Naive thymus-derived CD8-positive, alpha-beta T cell (primary cell): ENCODE results near the gene CUEDC2. TPM values are rescaled to one million over a fixed set of nuclear protein-coding genes. Genes with fewer than 3 reads are reported as not detected.
A peak's percentile ranks its signal among the peaks of the same experiment; 100 is the strongest.

Experiments
- ATAC-seq, 2 donors: fragments of 150-1000 bp; cut with Tn5 transposase in 1 of 2; sonication (Bioruptor Pico), chemical (Tn5 transposase) in 1 of 2; 1 replicate in 1 of 2; 2 replicates in 1 of 2; pipeline ENCODE4 v1.10.0; 2021; ENCODE audit warnings: mild to moderate bottlenecking in 2 of 2, moderate library complexity in 2 of 2
- POLR2A ChIA-PET: fragments of 350-600 bp; sonication (Branson Sonifier 250); formaldehyde crosslinking; loops from one replicate; lab custom pipeline; 2021; ENCODE audit warnings: antibody characterized with exemption; lab: Charles Lee
- DNase-seq, 10 donors: peaks; one replicate each; pipeline versions ENCODE4 v3.0.0 to v3.0.0-alpha.2; 2020 to 2022
- H3K27ac Mint-ChIP-seq, 10 donors: one replicate each; pipeline ENCODE4 v1.8.0; 2020 to 2022; ENCODE audit warnings: mild to moderate bottlenecking in 10 of 10, mixed read lengths in 10 of 10, moderate library complexity in 4 of 10, inconsistent platforms in 1 of 10
- H3K27me3 Mint-ChIP-seq, 5 donors: one replicate each; pipeline ENCODE4 v1.8.0; 2021 to 2022; ENCODE audit warnings: mixed read lengths in 5 of 5
- H3K36me3 Mint-ChIP-seq, 3 donors: one replicate each; pipeline ENCODE4 v1.8.0; 2020 to 2022; ENCODE audit warnings: mixed read lengths in 3 of 3, mild to moderate bottlenecking in 2 of 3, inconsistent platforms in 1 of 3
- H3K4me1 Mint-ChIP-seq, 4 donors: one replicate each; pipeline ENCODE4 v1.8.0; 2021 to 2022; ENCODE audit warnings: mixed read lengths in 4 of 4
- H3K4me3 Mint-ChIP-seq, 10 donors: one replicate each; pipeline ENCODE4 v1.8.0; 2020 to 2022; ENCODE audit warnings: mild to moderate bottlenecking in 10 of 10, mixed read lengths in 10 of 10, moderate library complexity in 6 of 10, inconsistent platforms in 1 of 10
- H3K9me3 Mint-ChIP-seq, 9 donors: one replicate each; pipeline ENCODE4 v1.8.0; 2020 to 2022; ENCODE audit warnings: mixed read lengths in 9 of 9, mild to moderate bottlenecking in 3 of 9, inconsistent platforms in 1 of 9, moderate library complexity in 1 of 9
- polyA plus RNA-seq, 3 donors: library from polyadenylated mRNA; unstranded; fragments of 300-500 nt; fragmentation: Illumina TruSeq; gene quantifications; one replicate each; pipeline ENCODE4 v1.2.3, GENCODE V29; 2021
- total RNA-seq, 8 experiments: library from RNA in 2 of 8; stranded (reverse) in 2 of 8; gene quantifications; one replicate each; pipeline ENCODE4 v1.2.3 and lab custom pipeline; 2021 to 2026

CUEDC2 gene
- total and polyA plus RNA-seq, 5 experiments from 2014 or later, result 36.5 to 76.9 (median 60.6) TPM

DNA sequence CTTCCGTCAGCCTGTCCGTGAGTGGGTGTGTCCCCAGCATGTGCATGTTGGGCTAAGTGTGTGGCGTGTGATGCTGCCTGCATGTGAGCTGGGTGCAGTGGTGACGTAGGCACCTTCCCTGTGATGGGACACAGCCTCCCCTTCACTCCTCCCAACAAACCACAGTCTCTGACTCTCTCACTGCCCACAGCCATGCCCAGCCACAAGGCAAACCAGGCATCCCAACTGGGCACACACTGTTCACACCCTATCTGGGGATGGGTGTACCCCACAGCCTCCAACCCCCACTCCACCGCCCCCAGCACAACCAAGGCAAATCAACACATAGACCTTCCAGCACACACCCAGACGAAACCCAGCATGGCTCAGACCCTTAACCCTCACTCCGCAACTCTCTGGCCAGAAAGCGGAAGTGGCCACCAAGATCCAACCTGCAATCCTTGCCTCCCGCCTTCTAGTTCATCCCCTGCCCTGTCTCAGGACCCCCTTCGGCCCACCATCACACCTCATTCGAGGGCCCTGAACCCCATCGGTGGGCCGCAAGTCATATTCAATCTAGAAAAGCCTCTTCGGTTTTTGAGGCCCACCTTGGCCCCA is 24.1 kb downstream of the CUEDC2 start:
- peaks cover 0 to 25% (median 0%) of the 10 kb centered on the region in 5 donors for H3K27me3 Mint-ChIP-seq
- H3K9me3 Mint-ChIP-seq, result no peaks in the 10 kb centered on the region
- H3K27ac Mint-ChIP-seq, result peak overlapping the region; percentile 64 to 96 (median 88)
- ATAC-seq (peak in 1 of 2 donors; percentile 32), DNase-seq (peak in 4 of 10 donors; percentile 26 to 66 (median 40))
- POLR2A ChIA-PET, result interaction anchor here (0.6 to 1.4 kb wide), 4 partner anchors 9 to 24 kb away, joined by 3 to 7 read pairs (median 4); partner anchors contain the start of gene CUEDC2
- no peaks in the 10 kb centered on the region for H3K36me3 Mint-ChIP-seq
- H3K4me1 Mint-ChIP-seq, result peaks cover 28 to 56% (median 38%) of the 10 kb centered on the region in 4 donors
- peak overlapping the region; percentile 71 to 89 (median 79) for H3K4me3 Mint-ChIP-seq

GRCh38 chr10:102407425-102408130 is 24.8 kb downstream of the CUEDC2 start:
- Mint-ChIP-seq H3K27ac (peak overlapping the region in 9 of 10 donors; percentile 80 to 96 (median 91)), H3K9me3 (no peaks in the 10 kb centered on the region), H3K27me3 (peaks cover 0 to 21% (median 0%) of the 10 kb centered on the region in 5 donors), H3K4me3 (peak overlapping the region; percentile 9 to 89 (median 74)), H3K36me3 (no peaks in the 10 kb centered on the region), H3K4me1 (peaks cover 28 to 49% (median 32%) of the 10 kb centered on the region in 4 donors)
- ATAC-seq (no peak), DNase-seq (no peak)
- POLR2A ChIA-PET, result interaction anchor here (0.5 to 1.4 kb wide), 8 partner anchors 9 to 74 kb away, joined by 3 to 7 read pairs (median 4); partner anchors contain the start of gene CUEDC2

GRCh38 chr10:102406815-102407214 is 25.6 kb downstream of the CUEDC2 start:
- H3K27me3 Mint-ChIP-seq, result peaks cover 0 to 20% (median 0%) of the 10 kb centered on the region in 5 donors

DNA sequence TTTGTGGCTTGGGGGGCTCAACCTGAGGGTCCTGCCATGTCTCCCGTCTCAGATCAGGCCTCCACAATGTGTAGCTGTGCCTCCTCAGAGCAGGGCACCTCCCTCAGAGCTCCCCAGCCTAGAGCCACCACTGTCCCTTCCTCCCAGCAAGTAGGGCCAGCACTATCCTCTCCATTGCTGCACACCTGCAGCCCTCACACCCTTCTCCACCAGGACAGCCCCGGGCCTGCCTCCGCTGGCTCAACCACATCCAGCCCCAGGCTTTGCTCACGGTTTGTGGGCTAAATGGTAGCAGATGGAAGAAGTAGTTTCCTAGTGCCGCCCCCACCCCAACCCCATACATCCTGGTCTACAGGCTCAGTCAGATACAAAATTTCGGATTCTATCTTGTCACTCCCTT is 26.7 kb downstream of the CUEDC2 start:
- no peaks in the 10 kb centered on the region for H3K9me3 Mint-ChIP-seq
- H3K27me3 Mint-ChIP-seq, result peaks cover 0 to 12% (median 0%) of the 10 kb centered on the region in 5 donors
- peaks cover 20 to 32% (median 21%) of the 10 kb centered on the region in 4 donors for H3K4me1 Mint-ChIP-seq
- peaks cover 0 to 7% (median 0%) of the 10 kb centered on the region in 3 donors for H3K36me3 Mint-ChIP-seq
- POLR2A ChIA-PET, result interaction anchor here (0.5 to 1.8 kb wide), 7 partner anchors 10 to 45 kb away, joined by 3 to 15 read pairs (median 5); partner anchors contain the start of genes C10orf95, CUEDC2 and NFKB2
- peak overlapping the region in 3 of 10 donors; percentile 7 to 68 (median 21) for H3K4me3 Mint-ChIP-seq
- H3K27ac Mint-ChIP-seq, result peak overlapping the region; percentile 9 to 73 (median 53)
- no peak for ATAC-seq
- no peak for DNase-seq

More at GRCh38 chr10:102406815-102407214, 25.6 kb downstream of the CUEDC2 start:
- peaks cover 28 to 44% (median 30%) of the 10 kb centered on the region in 4 donors for H3K4me1 Mint-ChIP-seq
- H3K36me3 Mint-ChIP-seq, result peaks cover 0 to 2% (median 0%) of the 10 kb centered on the region in 3 donors
- H3K9me3 Mint-ChIP-seq, result no peaks in the 10 kb centered on the region
- ATAC-seq (no peak), DNase-seq (no peak)
- H3K4me3 Mint-ChIP-seq, result peak overlapping the region in 6 of 10 donors; percentile 19 to 85 (median 32)
- H3K27ac Mint-ChIP-seq, result peak overlapping the region in 6 of 10 donors; percentile 50 to 90 (median 70)
- POLR2A ChIA-PET, result interaction anchor here (0.5 to 1.7 kb wide), 7 partner anchors 8 to 75 kb away, joined by 3 to 15 read pairs (median 4); no protein-coding TSS in a partner anchor

- H3K4me1 Mint-ChIP-seq, result peaks cover 19 to 36% (median 22%) of the 10 kb centered on the region in 4 donors
- H3K4me3 Mint-ChIP-seq, result no peak overlapping the region
- peak overlapping the region in 5 of 10 donors; percentile 15 to 83 (median 48) for H3K27ac Mint-ChIP-seq
- H3K9me3 Mint-ChIP-seq, result no peaks in the 10 kb centered on the region
- POLR2A ChIA-PET, result interaction anchor here (0.6 to 1.8 kb wide), 6 partner anchors 9 to 938 kb away, joined by 3 to 6 read pairs (median 4); partner anchors contain the start of genes C10orf95, CUEDC2 and NFKB2
- peak in 1 of 10 donors; percentile 61 for DNase-seq
- peaks cover 0 to 11% (median 0%) of the 10 kb centered on the region in 5 donors for H3K27me3 Mint-ChIP-seq
- no peak for ATAC-seq
- H3K36me3 Mint-ChIP-seq, result peaks cover 0 to 9% (median 0%) of the 10 kb centered on the region in 3 donors
Observed at GRCh38 chr10:102405108-102405571, 27.2 kb downstream of the CUEDC2 start.

GRCh38 chr10:102404361-102405107 is 27.8 kb downstream of the CUEDC2 start:
- no peak for ATAC-seq

DNA sequence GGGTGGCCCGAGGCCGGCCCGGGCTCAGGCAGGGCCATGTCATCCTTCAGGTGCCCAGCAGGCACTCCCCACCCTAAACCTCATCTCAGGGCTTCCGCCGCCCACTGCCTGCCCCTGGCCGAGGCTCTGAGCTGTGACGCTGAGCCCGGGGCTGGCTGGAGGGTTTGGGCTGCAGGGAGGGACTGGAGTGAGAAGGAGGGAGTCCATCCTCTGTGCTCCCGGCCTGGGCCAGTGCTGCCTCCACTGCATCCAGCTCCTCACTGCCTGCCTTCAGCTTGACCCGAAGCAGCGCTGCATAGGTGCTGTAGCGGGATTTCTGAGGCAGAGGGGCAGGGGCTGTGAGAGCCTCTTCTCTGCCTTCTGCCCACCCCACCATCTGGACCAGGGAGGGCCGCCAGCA is 29.3 kb downstream of the CUEDC2 start:
- no peak for ATAC-seq
- H3K27ac Mint-ChIP-seq, result peak overlapping the region in 1 of 10 donors; percentile 29
- H3K9me3 Mint-ChIP-seq, result no peaks in the 10 kb centered on the region
- POLR2A ChIA-PET, result interaction anchor here (0.5 to 1.6 kb wide), 12 partner anchors 10 to 697 kb away, joined by 3 to 8 read pairs (median 3); partner anchors contain the start of genes ACTR1A and FBXL15
- peaks cover 0 to 19% (median 0%) of the 10 kb centered on the region in 3 donors for H3K36me3 Mint-ChIP-seq
- DNase-seq, result no peak
- peaks cover 0 to under 1% (median 0%) of the 10 kb centered on the region in 5 donors for H3K27me3 Mint-ChIP-seq
- H3K4me1 Mint-ChIP-seq, result peaks cover 14 to 36% (median 24%) of the 10 kb centered on the region in 4 donors
- H3K4me3 Mint-ChIP-seq, result no peak overlapping the region

More at GRCh38 chr10:102404361-102405107, 27.8 kb downstream of the CUEDC2 start:
- Mint-ChIP-seq H3K4me1 (peaks cover 15 to 35% (median 20%) of the 10 kb centered on the region in 4 donors), H3K36me3 (peaks cover 0 to 10% (median 0%) of the 10 kb centered on the region in 3 donors), H3K9me3 (no peaks in the 10 kb centered on the region), H3K27me3 (peaks cover 0 to 5% (median 0%) of the 10 kb centered on the region in 5 donors), H3K4me3 (no peak overlapping the region), H3K27ac (peak overlapping the region in 3 of 10 donors; percentile 32 to 83 (median 48))
- DNase-seq, result no peak
- POLR2A ChIA-PET, result interaction anchor here (0.6 to 1.8 kb wide), 13 partner anchors 8 to 937 kb away, joined by 3 to 8 read pairs (median 4); partner anchors contain the start of genes C10orf95, CUEDC2, FBXL15 and NFKB2

GRCh38 chr10:102402512-102402896 is 29.9 kb downstream of the CUEDC2 start:
- H3K27ac Mint-ChIP-seq, result peak overlapping the region in 3 of 10 donors; percentile 9 to 81 (median 38)
- H3K36me3 Mint-ChIP-seq, result peaks cover 0 to 25% (median 0%) of the 10 kb centered on the region in 3 donors
- POLR2A ChIA-PET, result interaction anchor here (1.0 to 1.6 kb wide), 4 partner anchors 9 to 48 kb away, joined by 4 to 6 read pairs (median 4); partner anchors contain the start of genes CUEDC2 and FBXL15
- DNase-seq, result no peak
- H3K4me1 Mint-ChIP-seq, result peaks cover 14 to 33% (median 24%) of the 10 kb centered on the region in 4 donors
- H3K9me3 Mint-ChIP-seq, result no peaks in the 10 kb centered on the region
- no peak overlapping the region for H3K4me3 Mint-ChIP-seq
- H3K27me3 Mint-ChIP-seq, result no peaks in the 10 kb centered on the region
- no peak for ATAC-seq

GRCh38 chr10:102401735-102402511 is 30.5 kb downstream of the CUEDC2 start:
- no peak for DNase-seq

GRCh38 chr10:102401342-102401654 is 31.1 kb downstream of the CUEDC2 start:
- no peak for ATAC-seq
- peak in 1 of 10 donors; percentile 62 for DNase-seq
- POLR2A ChIA-PET, result interaction anchor here (1.0 to 8.9 kb wide), 5 partner anchors 10 to 49 kb away, joined by 4 to 102 read pairs (median 5); partner anchors contain the start of genes CUEDC2 and FBXL15
- Mint-ChIP-seq H3K9me3 (no peaks in the 10 kb centered on the region), H3K36me3 (peaks cover 0 to 35% (median 0%) of the 10 kb centered on the region in 3 donors), H3K27ac (peak overlapping the region in 4 of 10 donors; percentile 20 to 75 (median 52)), H3K4me1 (peaks cover 12 to 36% (median 32%) of the 10 kb centered on the region in 4 donors), H3K4me3 (peak overlapping the region in 1 of 10 donors; percentile 63), H3K27me3 (no peaks in the 10 kb centered on the region)

More at GRCh38 chr10:102401735-102402511, 30.5 kb downstream of the CUEDC2 start:
- peaks cover 0 to 31% (median 0%) of the 10 kb centered on the region in 3 donors for H3K36me3 Mint-ChIP-seq
- H3K27ac Mint-ChIP-seq, result peak overlapping the region in 5 of 10 donors; percentile 38 to 81 (median 65)
- H3K4me3 Mint-ChIP-seq, result peak overlapping the region in 1 of 10 donors; percentile 63
- peaks cover 14 to 31% (median 26%) of the 10 kb centered on the region in 4 donors for H3K4me1 Mint-ChIP-seq
- no peaks in the 10 kb centered on the region for H3K27me3 Mint-ChIP-seq
- POLR2A ChIA-PET, result interaction anchor here (1.0 to 8.9 kb wide), 4 partner anchors 10 to 48 kb away, joined by 4 to 64 read pairs (median 4); partner anchors contain the start of genes CUEDC2 and FBXL15
- ATAC-seq, result no peak
- no peaks in the 10 kb centered on the region for H3K9me3 Mint-ChIP-seq
